Stomach (tissue), 4 donors: ENCODE data around the gene HLA-DMA.
A peak's percentile ranks its signal among the peaks of the same experiment; 100 is the strongest.

ENCODE experiments used
- EP300 ChIP-seq: sonication (generic); formaldehyde crosslinking; IDR thresholded peaks from one replicate; pipeline ENCODE4 v1.6.1; 2017; ENCODE audit warnings: antibody characterized with exemption
- POLR2A ChIP-seq, 4 donors: fragments of 450-650 bp; IDR thresholded peaks; one replicate each; pipeline ENCODE4 v1.6.1; 2016; ENCODE audit warnings: antibody characterized with exemption in 4 of 4, control low read depth in 2 of 4, mild to moderate bottlenecking in 1 of 4, moderate library complexity in 1 of 4
- POLR2AphosphoS5 ChIP-seq, 3 donors: sonication (generic); formaldehyde crosslinking; IDR thresholded peaks; one replicate each; pipeline ENCODE4 v1.6.1; 2016; ENCODE audit warnings: antibody characterized with exemption in 3 of 3
- TF ChIP-seq, protein P1 (sequence below), 7 experiments: fragments of 450-650 bp in 4 of 7; fragments of 200-600 bp in 3 of 7; sonication (generic) in 3 of 7; IDR thresholded peaks; one replicate each; pipeline ENCODE4 v1.5.1; 2016 to 2019; ENCODE audit warnings: antibody characterized with exemption in 7 of 7, control low read depth in 2 of 7, mild to moderate bottlenecking in 1 of 7

GRCh38 chr6:32952817-32953739 lies at the start of gene HLA-DMA:
- TF ChIP-seq, protein P1, sequence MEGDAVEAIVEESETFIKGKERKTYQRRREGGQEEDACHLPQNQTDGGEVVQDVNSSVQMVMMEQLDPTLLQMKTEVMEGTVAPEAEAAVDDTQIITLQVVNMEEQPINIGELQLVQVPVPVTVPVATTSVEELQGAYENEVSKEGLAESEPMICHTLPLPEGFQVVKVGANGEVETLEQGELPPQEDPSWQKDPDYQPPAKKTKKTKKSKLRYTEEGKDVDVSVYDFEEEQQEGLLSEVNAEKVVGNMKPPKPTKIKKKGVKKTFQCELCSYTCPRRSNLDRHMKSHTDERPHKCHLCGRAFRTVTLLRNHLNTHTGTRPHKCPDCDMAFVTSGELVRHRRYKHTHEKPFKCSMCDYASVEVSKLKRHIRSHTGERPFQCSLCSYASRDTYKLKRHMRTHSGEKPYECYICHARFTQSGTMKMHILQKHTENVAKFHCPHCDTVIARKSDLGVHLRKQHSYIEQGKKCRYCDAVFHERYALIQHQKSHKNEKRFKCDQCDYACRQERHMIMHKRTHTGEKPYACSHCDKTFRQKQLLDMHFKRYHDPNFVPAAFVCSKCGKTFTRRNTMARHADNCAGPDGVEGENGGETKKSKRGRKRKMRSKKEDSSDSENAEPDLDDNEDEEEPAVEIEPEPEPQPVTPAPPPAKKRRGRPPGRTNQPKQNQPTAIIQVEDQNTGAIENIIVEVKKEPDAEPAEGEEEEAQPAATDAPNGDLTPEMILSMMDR (IDR thresholded peaks at IDR 0.05): peak in 5 of 7 experiments; percentile 74 to 83 (median 83)
- peak in 2 of 4 donors; percentile 33 to 46 for TF ChIP-seq POLR2A (IDR thresholded peaks at IDR 0.05)
- peak; percentile 36 to 98 (median 92) for TF ChIP-seq POLR2AphosphoS5 (IDR thresholded peaks at IDR 0.05)
- no peak for TF ChIP-seq EP300
